Neuronal stem cell (in vitro differentiated cells): Measurements from ENCODE around the gene SMYD3.

Experiments
- DNase-seq: peaks from one replicate; pipeline ENCODE4 v3.0.0-alpha.2; 2013; ENCODE audit warnings: low spot score
- H2AFZ ChIP-seq: one replicate; pipeline ENCODE4 v1.6.1; 2013; ENCODE audit warnings: mild to moderate bottlenecking, low read length, inconsistent platforms
- H2AK5ac ChIP-seq: 2 replicates; pipeline ENCODE4 v1.6.1; 2013; ENCODE audit warnings: low read depth, mild to moderate bottlenecking, inconsistent platforms, low read length, moderate library complexity, mixed read lengths
- H2BK120ac ChIP-seq: 2 replicates; pipeline ENCODE4 v1.6.1; 2013; ENCODE audit warnings: low read depth, mild to moderate bottlenecking, inconsistent platforms, low read length, moderate library complexity, mixed read lengths
- H2BK12ac ChIP-seq: one replicate; pipeline ENCODE4 v1.6.1; 2013; ENCODE audit warnings: low read length, inconsistent platforms
- H2BK15ac ChIP-seq: 2 replicates; pipeline ENCODE4 v1.6.1; 2013; ENCODE audit warnings: mild to moderate bottlenecking, low read length, inconsistent platforms, mixed read lengths
- H2BK5ac ChIP-seq: one replicate; pipeline ENCODE4 v1.6.1; 2013; ENCODE audit warnings: inconsistent platforms, mild to moderate bottlenecking, low read length, moderate library complexity
- H3K14ac ChIP-seq: one replicate; pipeline ENCODE4 v1.6.1; 2013; ENCODE audit warnings: low read length, inconsistent platforms
- H3K18ac ChIP-seq: 2 replicates; pipeline ENCODE4 v1.6.1; 2013; ENCODE audit warnings: low read length, inconsistent platforms
- H3K23ac ChIP-seq: 2 replicates; pipeline ENCODE4 v1.6.1; 2013; ENCODE audit warnings: low read depth, mild to moderate bottlenecking, mixed read lengths, low read length, inconsistent platforms; ENCODE audit not compliant: poor library complexity
- H3K27ac ChIP-seq: replicated peaks from 3 replicates; pipeline ENCODE4 v1.5.1; 2013; ENCODE audit warnings: low read length, inconsistent platforms
- H3K27me3 ChIP-seq, 3 experiments: 2 replicates each; pipeline ENCODE4 v1.6.1; 2013; ENCODE audit warnings: low read length in 3 of 3, mild to moderate bottlenecking in 2 of 3, inconsistent platforms in 1 of 3, low read depth in 1 of 3, mixed read lengths in 1 of 3, moderate library complexity in 1 of 3; ENCODE audit not compliant: control insufficient read depth in 3 of 3, insufficient read depth in 3 of 3
- H3K36me3 ChIP-seq, 2 donors: replicated peaks in 1 of 2; 2 replicates each; pipeline ENCODE4 v1.6.1; 2013; ENCODE audit warnings: low read length in 2 of 2; ENCODE audit not compliant: control insufficient read depth in 2 of 2, insufficient read depth in 2 of 2
- H3K4ac ChIP-seq: 2 replicates; pipeline ENCODE4 v1.6.1; 2013; ENCODE audit warnings: inconsistent platforms, mild to moderate bottlenecking, low read length, moderate library complexity
- H3K4me1 ChIP-seq, 2 donors: 1 replicate in 1 of 2; 2 replicates in 1 of 2; pipeline ENCODE4 v1.6.1; 2013; ENCODE audit warnings: low read length in 2 of 2, low read depth in 1 of 2; ENCODE audit not compliant: control insufficient read depth in 2 of 2, insufficient read depth in 1 of 2
- H3K4me2 ChIP-seq: one replicate; pipeline ENCODE4 v1.6.1; 2013; ENCODE audit warnings: mild to moderate bottlenecking, low read length, inconsistent platforms; ENCODE audit not compliant: insufficient read depth, poor library complexity, severe bottlenecking
- H3K4me3 ChIP-seq, 2 donors: 2 replicates each; pipeline ENCODE4 v1.5.1; 2013; ENCODE audit warnings: low read length in 2 of 2, mild to moderate bottlenecking in 2 of 2, inconsistent platforms in 1 of 2, moderate library complexity in 1 of 2
- H3K79me1 ChIP-seq: one replicate; pipeline ENCODE4 v1.6.1; 2013; ENCODE audit warnings: low read depth, mild to moderate bottlenecking, inconsistent platforms, low read length, moderate library complexity
- H3K9ac ChIP-seq: one replicate; pipeline ENCODE4 v1.6.1; 2013; ENCODE audit warnings: mild to moderate bottlenecking, low read depth, low read length, inconsistent platforms; ENCODE audit not compliant: poor library complexity
- H3K9me3 ChIP-seq, 2 donors: replicated peaks in 1 of 2; 2 replicates each; pipeline versions ENCODE3 to v1.6.1; 2013; ENCODE audit warnings: low read length in 2 of 2, mild to moderate bottlenecking in 2 of 2, inconsistent platforms in 1 of 2, low read depth in 1 of 2, mixed read lengths in 1 of 2, moderate library complexity in 1 of 2; ENCODE audit not compliant: control insufficient read depth in 2 of 2, insufficient read depth in 1 of 2
- H4K8ac ChIP-seq: one replicate; pipeline ENCODE4 v1.6.1; 2013; ENCODE audit warnings: low read depth, mild to moderate bottlenecking, inconsistent platforms, low read length, moderate library complexity
- H4K91ac ChIP-seq: one replicate; pipeline ENCODE4 v1.6.1; 2013; ENCODE audit warnings: low read length, low read depth, mild to moderate bottlenecking, inconsistent platforms; ENCODE audit not compliant: poor library complexity
- WGBS, 2 donors: extraction: QIAGEN DNeasy Blood & Tissue Kit; methylation state at CpG; one replicate each; pipeline ENCODE4 v1.1.7; 2013; ENCODE audit warnings: missing lambda C conversion rate in 2 of 2, mixed read lengths in 1 of 2; ENCODE audit not compliant: insufficient read length in 2 of 2, insufficient replicate concordance in 1 of 2; ENCODE audit errors: extremely low coverage in 2 of 2; 5-methylcytosine and 5-hydroxymethylcytosine counted together

SMYD3 gene

DNA sequence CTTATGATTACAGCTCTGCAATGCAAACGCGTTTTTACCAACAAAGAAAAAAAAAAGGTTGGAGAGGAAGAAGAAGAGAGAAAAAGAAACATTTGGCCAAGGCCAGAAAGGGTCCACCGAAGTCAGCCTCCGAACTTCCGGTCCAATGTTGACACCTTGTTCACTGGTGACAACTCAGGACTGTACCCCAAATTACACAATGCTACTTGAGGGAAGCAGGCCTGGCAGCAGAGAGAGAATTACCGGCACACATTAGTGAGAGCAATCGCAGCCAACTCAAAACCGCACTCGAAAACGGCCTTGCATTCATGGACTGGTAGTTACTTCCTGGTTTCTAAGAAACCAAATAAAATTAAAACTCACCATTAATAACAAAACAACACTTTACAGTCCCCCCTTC, 699.8 kb downstream of the SMYD3 start:
- H3K4me2 ChIP-seq = no peak overlapping the region
- H3K9me3 ChIP-seq = no peaks in the 10 kb centered on the region
- no peak overlapping the region for H2AFZ ChIP-seq
- H3K79me1 ChIP-seq = no peaks in the 10 kb centered on the region
- H4K8ac ChIP-seq = no peak overlapping the region
- no peak overlapping the region for H3K14ac ChIP-seq
- no peak overlapping the region for H3K4me3 ChIP-seq
- no peak for DNase-seq
- H3K23ac ChIP-seq = no peak overlapping the region
- no peak overlapping the region for H3K18ac ChIP-seq
- no peak overlapping the region for H2BK5ac ChIP-seq
- no peak overlapping the region for H2BK15ac ChIP-seq
- H3K4ac ChIP-seq = no peak overlapping the region
- no peak overlapping the region for H3K27ac ChIP-seq
- H2BK120ac ChIP-seq = no peak overlapping the region
- H2AK5ac ChIP-seq = no peak overlapping the region
- H3K9ac ChIP-seq = no peak overlapping the region
- no peaks in the 10 kb centered on the region for H3K27me3 ChIP-seq
- H4K91ac ChIP-seq = no peak overlapping the region
- H3K36me3 ChIP-seq = no peaks in the 10 kb centered on the region
- no CpG with 5 or more reads among the region's 10 CpGs for whole genome bisulfite sequencing, 2 donors
- no peak overlapping the region for H2BK12ac ChIP-seq
- H3K4me1 ChIP-seq = peaks cover 3 to 6% of the 10 kb centered on the region in 2 donors

GRCh38 chr1:245805532-245805931, 701.5 kb downstream of the SMYD3 start:
- Histone ChIP-seq H3K4me1 (peaks cover 0 to 6% of the 10 kb centered on the region in 2 donors), H2BK5ac (no peak overlapping the region), H3K4me2 (no peak overlapping the region), H3K27ac (no peak overlapping the region), H3K27me3 (no peaks in the 10 kb centered on the region), H3K9ac (no peak overlapping the region), H3K4me3 (no peak overlapping the region), H3K9me3 (no peaks in the 10 kb centered on the region), H3K4ac (no peak overlapping the region), H2AFZ (no peak overlapping the region), H4K91ac (no peak overlapping the region), H4K8ac (no peak overlapping the region), H2BK15ac (no peak overlapping the region), H3K14ac (no peak overlapping the region), H3K79me1 (no peaks in the 10 kb centered on the region), H2BK120ac (no peak overlapping the region), H3K36me3 (no peaks in the 10 kb centered on the region), H2AK5ac (no peak overlapping the region), H2BK12ac (no peak overlapping the region), H3K23ac (no peak overlapping the region), H3K18ac (no peak overlapping the region)
- no CpG with 5 or more reads among the region's 1 CpG for WGBS, 2 donors
- DNase-seq = no peak

- H3K9ac ChIP-seq = no peak overlapping the region
- H3K4ac ChIP-seq = no peak overlapping the region
- no peak overlapping the region for H4K91ac ChIP-seq
- H2BK12ac ChIP-seq = no peak overlapping the region
- no peak for DNase-seq
- H4K8ac ChIP-seq = no peak overlapping the region
- no peaks in the 10 kb centered on the region for H3K79me1 ChIP-seq
- no peak overlapping the region for H2BK120ac ChIP-seq
- WGBS, 2 donors = no CpG with 5 or more reads among the region's 4 CpGs
- H3K4me1 ChIP-seq = peaks cover 0 to 6% of the 10 kb centered on the region in 2 donors
- no peak overlapping the region for H3K4me3 ChIP-seq
- no peaks in the 10 kb centered on the region for H3K36me3 ChIP-seq
- no peak overlapping the region for H3K18ac ChIP-seq
- no peak overlapping the region for H3K14ac ChIP-seq
- no peak overlapping the region for H2BK15ac ChIP-seq
- no peak overlapping the region for H3K23ac ChIP-seq
- no peak overlapping the region for H3K27ac ChIP-seq
- no peak overlapping the region for H2AK5ac ChIP-seq
- no peak overlapping the region for H2BK5ac ChIP-seq
- H3K9me3 ChIP-seq = no peaks in the 10 kb centered on the region
- H2AFZ ChIP-seq = no peak overlapping the region
- no peak overlapping the region for H3K4me2 ChIP-seq
- no peaks in the 10 kb centered on the region for H3K27me3 ChIP-seq
These were observed 702.4 kb downstream of the SMYD3 start for GRCh38 chr1:245804696-245805095.

DNA sequence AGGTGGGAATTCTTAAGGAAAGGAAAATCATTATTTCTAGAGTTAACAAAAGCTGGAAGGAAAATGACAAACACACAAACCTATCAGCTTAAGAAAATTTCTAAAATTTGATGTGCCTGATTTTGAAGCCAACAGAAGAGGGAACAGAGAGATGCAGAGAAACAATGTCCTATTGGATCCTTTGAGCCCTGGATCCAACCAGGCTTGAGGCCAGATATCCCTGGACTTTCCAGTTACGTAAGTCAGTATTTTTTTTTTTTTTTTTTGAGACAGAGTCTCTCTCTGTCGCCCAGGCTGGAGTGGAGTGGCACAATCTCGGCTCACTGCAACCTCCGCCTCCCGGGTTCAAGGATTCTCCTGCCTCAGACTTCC, 703.4 kb downstream of the SMYD3 start:
- no peak overlapping the region for H2AFZ ChIP-seq
- WGBS, 2 donors = no CpG with 5 or more reads among the region's 5 CpGs
- no peaks in the 10 kb centered on the region for H3K36me3 ChIP-seq
- no peaks in the 10 kb centered on the region for H3K9me3 ChIP-seq
- H3K4ac ChIP-seq = no peak overlapping the region
- no peaks in the 10 kb centered on the region for H3K27me3 ChIP-seq
- no peak overlapping the region for H3K14ac ChIP-seq
- H3K27ac ChIP-seq = no peak overlapping the region
- peaks cover 0 to 2% of the 10 kb centered on the region in 2 donors for H3K4me1 ChIP-seq
- H4K91ac ChIP-seq = no peak overlapping the region
- H2BK15ac ChIP-seq = no peak overlapping the region
- no peak overlapping the region for H2BK5ac ChIP-seq
- no peak overlapping the region for H3K4me3 ChIP-seq
- H2BK12ac ChIP-seq = no peak overlapping the region
- no peak overlapping the region for H3K9ac ChIP-seq
- H3K79me1 ChIP-seq = no peaks in the 10 kb centered on the region
- no peak overlapping the region for H3K23ac ChIP-seq
- H2BK120ac ChIP-seq = no peak overlapping the region
- no peak overlapping the region for H3K18ac ChIP-seq
- no peak overlapping the region for H4K8ac ChIP-seq
- no peak overlapping the region for H2AK5ac ChIP-seq
- no peak overlapping the region for H3K4me2 ChIP-seq
- no peak for DNase-seq
